ENCODE results near the gene ANKRD33B.
"Not testable (repeated sequence)": the region's sequence is repeated elsewhere in the genome, so short reads cannot be mapped to it uniquely, and the experiment has no call there.

ANKRD33B gene

GRCh38 chr5:10662661-10663488 is 99.0 kb downstream of the ANKRD33B start:
- no peak for FAIRE-seq

- no peak for FAIRE-seq
Measured at GRCh38 chr5:10663489-10664179, 99.8 kb downstream of the ANKRD33B start.

DNA sequence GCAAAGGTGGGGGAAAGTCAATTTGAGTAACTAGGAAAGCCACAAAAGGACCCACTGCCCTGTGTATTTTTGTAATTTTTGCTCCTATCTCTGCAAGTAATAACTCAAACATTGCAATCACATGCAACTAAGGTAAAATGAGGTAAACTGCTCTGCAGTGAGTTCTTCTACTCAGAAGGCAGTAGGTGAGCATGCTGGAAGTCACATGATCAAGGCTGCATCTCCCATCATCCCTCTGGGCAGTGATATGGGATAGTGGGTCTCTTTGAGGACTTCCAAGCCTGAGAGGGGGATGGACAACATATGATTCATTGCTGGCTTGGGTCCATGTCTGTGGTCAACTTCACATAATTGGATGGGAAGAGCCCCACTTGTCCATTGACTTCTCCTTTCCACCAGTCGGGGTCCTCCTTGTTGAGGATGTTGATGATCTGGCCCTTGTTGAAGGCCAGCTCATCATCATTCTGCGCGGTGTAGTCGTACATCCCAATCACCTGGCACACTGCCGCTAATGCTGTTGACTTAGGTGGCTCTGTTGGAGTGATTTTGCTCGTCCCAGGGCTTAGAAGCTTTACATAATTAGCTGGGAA is 100.4 kb downstream of the ANKRD33B start:
- not testable (repeated sequence) for FAIRE-seq

DNA sequence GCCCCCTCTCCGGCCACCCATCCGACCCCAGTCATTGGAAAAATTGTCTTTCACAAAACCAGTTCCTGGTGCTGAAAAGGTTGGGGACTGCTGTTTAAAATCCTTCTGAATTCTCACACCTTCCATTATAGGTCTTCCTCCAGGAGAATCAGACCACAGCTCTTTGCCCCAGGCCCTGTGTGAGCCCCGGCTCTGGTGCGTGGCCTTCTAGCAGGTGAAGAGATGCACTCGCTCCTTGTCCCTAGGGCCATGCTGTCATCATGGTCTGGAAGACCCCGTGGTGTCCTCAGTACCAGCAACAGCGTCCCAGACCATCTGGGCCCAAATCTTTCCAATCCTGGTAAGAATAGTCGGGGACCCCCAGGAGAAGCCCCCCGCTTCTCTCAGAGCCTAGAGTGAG is 101.9 kb downstream of the ANKRD33B start:
- no peak for FAIRE-seq

- no peak for FAIRE-seq
Measured at GRCh38 chr5:10666531-10667299, 102.8 kb downstream of the ANKRD33B start.

GRCh38 chr5:10667431-10668057 is 103.7 kb downstream of the ANKRD33B start:
- no peak for FAIRE-seq

DNA sequence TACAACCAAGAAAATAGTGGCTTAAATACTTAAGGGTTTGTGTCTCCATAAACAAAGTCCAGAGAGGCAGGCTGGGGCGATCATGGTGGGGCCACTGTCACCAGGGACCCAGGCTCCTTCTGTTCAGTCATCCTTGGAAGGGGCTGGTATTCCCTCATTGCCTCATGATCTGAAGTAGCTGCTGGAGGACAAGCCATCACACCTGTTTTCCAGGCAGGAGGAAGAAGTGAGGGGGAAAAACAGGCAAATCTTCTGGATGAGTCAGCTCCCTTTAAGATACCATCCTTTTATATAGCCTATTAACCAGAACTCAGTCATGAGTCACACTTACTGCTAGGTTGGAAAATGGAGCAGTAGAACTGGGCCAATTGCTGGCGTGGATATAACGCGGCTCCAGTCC is 104.8 kb downstream of the ANKRD33B start:
- FAIRE-seq = no peak

- no peak for FAIRE-seq
Measured at GRCh38 chr5:10669983-10670382, 106.1 kb downstream of the ANKRD33B start.

DNA sequence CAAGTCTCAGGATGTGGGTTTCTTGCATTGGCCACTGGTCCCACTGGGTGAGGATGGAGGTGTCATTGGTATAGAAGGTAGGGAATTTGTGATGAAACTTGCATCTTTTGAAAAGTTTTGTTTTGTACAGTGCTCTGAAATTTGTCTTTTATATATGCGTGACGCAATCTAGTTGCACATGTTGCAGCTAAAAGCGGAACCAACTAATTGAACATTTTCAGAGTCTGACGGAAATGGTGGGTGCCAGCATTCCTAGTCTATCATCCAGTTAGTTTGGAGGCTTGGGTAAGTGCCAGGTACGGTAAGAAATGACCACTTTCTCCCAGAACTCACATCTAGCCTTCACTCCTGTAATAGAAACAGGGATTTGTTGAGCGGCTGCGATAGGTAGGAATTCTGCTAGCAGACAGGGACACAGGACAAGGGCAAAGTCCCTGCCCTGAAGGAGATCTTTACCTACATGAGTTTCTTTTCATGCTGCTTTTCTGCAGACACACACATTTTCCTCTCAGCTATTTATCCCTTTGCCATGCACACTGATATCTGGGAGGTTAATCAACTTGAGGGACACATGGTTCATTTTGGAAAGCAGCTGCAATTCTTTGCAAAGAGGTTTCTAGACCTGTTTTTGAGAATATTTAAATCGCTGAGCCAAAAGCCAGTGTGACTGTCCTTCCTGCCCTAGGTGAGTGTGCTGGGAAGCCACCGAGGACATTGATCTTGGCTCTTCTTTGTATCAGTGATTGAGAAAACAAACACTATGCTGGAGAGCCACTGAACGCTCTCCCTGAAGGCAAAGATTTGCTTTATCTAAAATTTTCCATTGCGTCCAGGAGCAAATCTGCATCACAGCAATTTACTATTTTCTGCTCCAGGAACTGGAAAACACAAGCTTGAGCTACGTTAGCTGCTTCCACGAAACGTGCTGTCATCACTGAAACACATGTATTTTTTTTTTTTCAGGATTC is 107.5 kb downstream of the ANKRD33B start:
- FAIRE-seq = no peak

DNA sequence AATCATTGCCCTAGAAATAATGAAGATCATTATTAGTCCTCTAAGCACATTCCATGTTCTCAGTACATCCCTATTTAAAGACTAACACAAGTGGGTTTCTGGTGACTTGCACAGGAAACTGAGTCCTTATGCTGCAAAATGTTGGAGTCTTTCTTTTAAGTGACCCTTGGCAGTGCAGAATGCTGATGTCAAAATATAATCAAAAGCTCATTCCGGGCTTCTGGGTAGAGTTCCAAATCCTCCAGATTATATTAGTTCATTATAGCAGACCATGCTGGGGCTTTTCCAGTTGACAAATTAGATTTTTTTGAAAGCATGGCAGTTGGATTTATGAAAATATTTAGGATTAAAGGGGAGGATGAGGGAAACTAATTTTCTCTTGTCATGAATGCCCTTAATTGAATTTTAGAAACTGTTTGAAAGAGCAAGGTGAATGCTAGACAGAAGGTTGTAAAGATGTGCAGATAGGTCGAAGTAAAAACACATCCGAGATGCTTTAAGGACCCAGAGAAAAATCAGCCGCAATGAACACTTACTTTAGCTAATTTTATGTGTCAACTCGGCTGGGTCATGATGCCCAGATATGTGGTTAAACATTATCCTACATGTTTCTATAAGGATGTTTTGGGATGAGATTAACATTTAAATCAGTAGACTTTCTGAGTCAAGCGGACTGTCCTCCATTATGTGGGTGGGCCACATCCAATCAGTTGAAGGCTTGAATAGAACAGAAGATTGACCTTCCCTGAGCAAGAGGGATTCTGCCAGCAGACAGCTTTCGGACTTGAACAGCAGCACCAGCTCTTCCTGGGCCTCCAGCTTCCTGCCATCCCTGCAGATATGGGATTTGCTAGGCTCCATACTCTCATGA is 108.5 kb downstream of the ANKRD33B start:
- FAIRE-seq = no peak

DNA sequence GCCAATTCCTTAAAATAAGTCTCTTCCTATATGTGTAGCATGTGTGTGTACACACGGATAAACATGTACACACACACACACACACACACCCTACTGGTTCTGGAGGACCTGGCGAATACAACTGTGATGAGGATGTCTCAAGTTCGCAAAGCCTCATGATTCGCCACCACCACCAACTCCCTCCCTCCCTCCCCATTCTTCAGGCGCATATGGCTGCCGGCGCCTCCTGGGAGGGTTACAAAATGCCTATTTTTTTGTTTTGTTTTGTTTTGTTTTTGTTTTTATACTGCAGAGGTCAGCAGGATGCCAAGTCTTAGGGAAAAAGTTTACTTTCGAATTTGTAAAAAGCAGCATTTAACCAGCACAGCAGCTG is 109.1 kb downstream of the ANKRD33B start:
- FAIRE-seq = no peak

GRCh38 chr5:10673407-10673806 is 109.5 kb downstream of the ANKRD33B start:
- FAIRE-seq = no peak

DNA sequence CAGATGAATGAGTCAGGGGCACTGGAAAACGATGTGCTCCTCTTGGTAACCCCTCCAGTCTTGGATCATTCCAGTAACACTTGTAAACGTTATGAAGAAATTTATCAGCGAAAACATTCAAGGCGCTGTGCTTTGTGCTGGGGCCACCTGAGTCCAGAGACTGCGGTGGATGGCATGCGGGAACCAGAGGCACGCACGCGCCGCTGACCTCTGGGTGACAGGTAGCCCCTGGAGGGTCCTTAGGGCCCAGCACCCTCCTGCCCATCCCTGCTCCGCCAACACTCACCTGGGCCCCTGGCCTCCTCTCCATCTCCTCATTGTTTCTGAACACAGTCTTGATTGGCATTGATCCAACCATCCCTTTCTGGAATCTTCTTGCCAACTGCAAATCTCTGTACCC is 110.2 kb downstream of the ANKRD33B start:
- no peak for FAIRE-seq

GRCh38 chr5:10674582-10674981 is 110.7 kb downstream of the ANKRD33B start:
- FAIRE-seq = no peak

- no peak for FAIRE-seq
Measured at GRCh38 chr5:10675177-10675700, 111.4 kb downstream of the ANKRD33B start.

- no peak for FAIRE-seq
Measured at GRCh38 chr5:10676224-10676623, 112.4 kb downstream of the ANKRD33B start.

DNA sequence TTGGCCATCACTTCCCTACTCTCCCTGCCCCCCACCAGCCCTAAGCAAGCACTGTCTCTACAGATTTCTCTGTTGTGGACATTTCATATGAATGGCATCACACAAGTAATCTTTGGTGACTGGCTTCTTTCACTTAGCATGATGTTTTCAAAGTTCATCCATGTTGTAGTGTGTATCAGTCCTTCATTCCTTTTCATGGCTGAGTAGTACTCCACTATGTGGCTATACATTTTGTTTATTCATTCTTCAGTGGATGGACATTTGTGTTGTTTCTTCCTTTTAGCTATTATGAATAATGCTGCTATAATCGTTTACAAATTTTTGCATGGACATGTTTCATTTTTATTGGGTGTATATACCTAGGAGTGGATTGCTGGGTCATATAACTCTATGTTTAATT is 113.1 kb downstream of the ANKRD33B start:
- no peak for FAIRE-seq

DNA sequence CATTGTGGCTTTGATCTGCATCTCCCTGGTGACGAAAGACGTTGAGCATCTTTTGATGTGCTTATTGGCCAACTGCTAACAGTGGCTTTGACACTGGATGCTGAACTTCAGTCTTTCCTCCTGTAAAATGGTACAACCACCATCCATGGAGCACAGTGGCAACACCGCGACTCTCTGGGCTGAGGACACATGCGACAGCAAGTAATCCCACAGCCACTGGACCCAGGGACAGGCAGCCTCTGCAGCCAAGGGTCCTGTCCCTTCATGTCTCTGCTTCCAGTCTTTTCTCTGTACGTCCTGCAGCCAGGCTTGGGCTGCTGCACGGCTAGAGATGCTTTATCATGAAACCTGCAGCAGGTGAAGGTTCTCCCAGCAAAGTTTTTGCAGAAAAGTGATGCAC is 113.7 kb downstream of the ANKRD33B start:
- FAIRE-seq = no peak

DNA sequence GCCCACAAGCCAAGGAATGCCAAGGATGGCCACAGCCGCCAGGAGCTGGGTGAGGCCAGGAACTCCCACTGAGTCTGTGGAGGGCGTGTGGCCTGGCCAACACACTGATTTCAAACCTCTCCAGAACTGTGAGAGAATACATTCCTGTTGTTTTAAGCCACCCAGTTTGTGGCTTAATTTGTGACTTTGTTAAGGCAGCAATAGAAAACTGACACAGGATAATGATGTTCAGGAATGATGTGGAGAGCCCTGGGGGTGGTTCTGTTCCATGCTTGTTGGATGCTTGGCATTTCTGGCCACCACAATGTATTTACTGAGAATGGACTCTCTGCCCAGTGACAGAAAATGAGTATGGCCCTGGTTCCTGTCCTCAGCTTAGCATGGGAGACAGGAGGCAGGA is 114.4 kb downstream of the ANKRD33B start:
- no peak for FAIRE-seq

- FAIRE-seq = no peak
Measured at GRCh38 chr5:10679336-10679988, 115.6 kb downstream of the ANKRD33B start.

Measured in A204.1 (cell line).